HEK293 (cell line): Measurements from ENCODE around the gene VCPKMT.

Experiments used
- CTCF ChIA-PET: fragments of 350-600 bp; formaldehyde crosslinking; extraction: SDS; loops from one replicate; lab custom pipeline; 2021; ENCODE audit warnings: antibody characterized with exemption; lab: Yijun Ruan, JAX
- POLR2A ChIA-PET: fragments of 300-600 bp; formaldehyde crosslinking; extraction: SDS; loops from one replicate; lab custom pipeline; 2020; ENCODE audit warnings: antibody characterized with exemption, inconsistent platforms; lab: Yijun Ruan, JAX
- H3K27ac ChIP-seq: fragments of 200-500 bp; sonication (Bioruptor generic); 2 replicates; pipeline ENCODE4 v1.5.1; 2014; ENCODE audit warnings: low read depth, low read length, control low read depth, inconsistent platforms; ENCODE audit errors: extremely low read depth
- H3K36me3 ChIP-seq, 2 experiments: fragments of 200-500 bp in 1 of 2; sonication (Bioruptor generic) in 1 of 2; 1 replicate in 1 of 2; 2 replicates in 1 of 2; pipeline ENCODE4 v1.5.1; 2014 to 2017; ENCODE audit warnings: inconsistent platforms in 2 of 2, low read length in 2 of 2; ENCODE audit not compliant: control insufficient read depth in 2 of 2, insufficient read depth in 1 of 2
- H3K4me1 ChIP-seq: fragments of 200-500 bp; sonication (Bioruptor generic); 2 replicates; pipeline ENCODE4 v1.5.1; 2014; ENCODE audit warnings: mild to moderate bottlenecking, low read length, inconsistent platforms; ENCODE audit not compliant: control insufficient read depth, insufficient read depth
- H3K4me3 ChIP-seq: 2 replicates; pipeline ENCODE4 v1.5.1; 2011; ENCODE audit warnings: low read depth, mild to moderate bottlenecking, control low read depth, low read length, moderate library complexity
- H3K9me3 ChIP-seq: fragments of 200-500 bp; sonication (Bioruptor generic); 2 replicates; pipeline ENCODE4 v1.5.1; 2014; ENCODE audit warnings: low read depth, low read length, inconsistent platforms; ENCODE audit not compliant: control insufficient read depth, insufficient read depth
- FEZF1 ChIP-seq: fragments of 450-650 bp; formaldehyde crosslinking; IDR thresholded peaks from 2 replicates; pipeline ENCODE4 v1.5.1; 2016; ENCODE audit warnings: missing biosample characterization, missing genetic modification characterization
- GLIS2 ChIP-seq: fragments of 450-650 bp; formaldehyde crosslinking; IDR thresholded peaks from 2 replicates; pipeline ENCODE4 v1.5.1; 2016; ENCODE audit warnings: missing biosample characterization, missing genetic modification characterization
- HOXC10 ChIP-seq: sonication (generic); formaldehyde crosslinking; IDR thresholded peaks from 2 replicates; pipeline ENCODE4 v1.8.1; 2023; ENCODE audit warnings: mild to moderate bottlenecking, missing genetic modification reagents
- KLF8 ChIP-seq: fragments of 450-650 bp; formaldehyde crosslinking; IDR thresholded peaks from 2 replicates; pipeline ENCODE4 v1.5.1; 2016; ENCODE audit warnings: missing biosample characterization, missing genetic modification characterization
- MZF1 ChIP-seq: fragments of 450-650 bp; formaldehyde crosslinking; IDR thresholded peaks from 2 replicates; pipeline ENCODE4 v1.5.1; 2017; ENCODE audit warnings: missing biosample characterization, missing genetic modification characterization, borderline replicate concordance
- SETDB1 ChIP-seq: IDR thresholded peaks from one replicate; pipeline ENCODE4 v1.6.1; 2017; ENCODE audit warnings: mild to moderate bottlenecking, low read length, moderate library complexity, mixed read lengths; ENCODE audit not compliant: insufficient read length
- SP2 ChIP-seq: fragments of 450-650 bp; formaldehyde crosslinking; IDR thresholded peaks from 2 replicates; pipeline ENCODE4 v1.5.1; 2016; ENCODE audit warnings: missing biosample characterization, missing genetic modification characterization
- ZBTB44 ChIP-seq: fragments of 450-650 bp; IDR thresholded peaks from 2 replicates; pipeline ENCODE4 v1.5.1; 2018; ENCODE audit warnings: missing biosample characterization, mild to moderate bottlenecking, missing genetic modification characterization
- ZFHX2 ChIP-seq: fragments of 450-650 bp; formaldehyde crosslinking; conservative IDR thresholded peaks from 2 replicates; pipeline ENCODE4 v1.5.1; 2016; ENCODE audit warnings: missing biosample characterization, missing genetic modification characterization
- ZFP3 ChIP-seq: fragments of 450-650 bp; formaldehyde crosslinking; IDR thresholded peaks from 2 replicates; pipeline ENCODE4 v1.5.1; 2016; ENCODE audit warnings: low read depth, missing biosample characterization, missing genetic modification characterization
- ZNF140 ChIP-seq: fragments of 450-650 bp; formaldehyde crosslinking; IDR thresholded peaks from 2 replicates; pipeline ENCODE4 v1.5.1; 2016; ENCODE audit warnings: missing biosample characterization, missing genetic modification characterization
- ZNF248 ChIP-seq: fragments of 450-650 bp; formaldehyde crosslinking; IDR thresholded peaks from 2 replicates; pipeline ENCODE4 v1.5.1; 2017; ENCODE audit warnings: missing biosample characterization, missing genetic modification characterization
- ZNF274 ChIP-seq, 2 experiments: fragments of 200-500 bp in 1 of 2; fragments of 450-650 bp in 1 of 2; sonication (Bioruptor generic) in 1 of 2; formaldehyde crosslinking in 1 of 2; IDR thresholded peaks; 2 replicates each; pipeline versions ENCODE4 v1.5.1 to v1.6.1; 2014 to 2016; ENCODE audit warnings: borderline replicate concordance in 1 of 2, inconsistent platforms in 1 of 2, low read length in 1 of 2, missing biosample characterization in 1 of 2, missing genetic modification characterization in 1 of 2
- ZNF335 ChIP-seq: fragments of 450-650 bp; formaldehyde crosslinking; conservative IDR thresholded peaks from 2 replicates; pipeline ENCODE4 v1.5.1; 2016; ENCODE audit warnings: missing biosample characterization, missing genetic modification characterization
- ZNF404 ChIP-seq: fragments of 450-650 bp; formaldehyde crosslinking; IDR thresholded peaks from 2 replicates; pipeline ENCODE4 v1.5.1; 2017; ENCODE audit warnings: missing biosample characterization, missing genetic modification characterization
- ZNF416 ChIP-seq: fragments of 450-650 bp; formaldehyde crosslinking; IDR thresholded peaks from 2 replicates; pipeline ENCODE4 v1.5.1; 2016; ENCODE audit warnings: missing biosample characterization, missing genetic modification characterization
- ZNF488 ChIP-seq: fragments of 450-650 bp; formaldehyde crosslinking; IDR thresholded peaks from 2 replicates; pipeline ENCODE4 v1.5.1; 2016; ENCODE audit warnings: missing biosample characterization, missing genetic modification characterization
- ZNF521 ChIP-seq: fragments of 450-650 bp; formaldehyde crosslinking; IDR thresholded peaks from 2 replicates; pipeline ENCODE4 v1.5.1; 2017; ENCODE audit warnings: missing biosample characterization, mild to moderate bottlenecking, missing genetic modification characterization
- ZNF548 ChIP-seq: fragments of 450-650 bp; formaldehyde crosslinking; IDR thresholded peaks from 2 replicates; pipeline ENCODE4 v1.5.1; 2016; ENCODE audit warnings: missing biosample characterization, missing genetic modification characterization
- ZNF561 ChIP-seq: fragments of 450-650 bp; IDR thresholded peaks from 2 replicates; pipeline ENCODE4 v1.5.1; 2018; ENCODE audit warnings: missing biosample characterization, missing genetic modification characterization, borderline replicate concordance
- ZNF585B ChIP-seq: fragments of 450-650 bp; formaldehyde crosslinking; IDR thresholded peaks from 2 replicates; pipeline ENCODE4 v1.5.1; 2016; ENCODE audit warnings: missing biosample characterization, missing genetic modification characterization
- ZNF623 ChIP-seq: fragments of 450-650 bp; formaldehyde crosslinking; IDR thresholded peaks from 2 replicates; pipeline ENCODE4 v1.5.1; 2016; ENCODE audit warnings: missing biosample characterization, missing genetic modification characterization
- ZNF660 ChIP-seq: fragments of 450-650 bp; IDR thresholded peaks from 2 replicates; pipeline ENCODE4 v1.5.1; 2018; ENCODE audit warnings: missing biosample characterization, mild to moderate bottlenecking, missing genetic modification characterization
- ZNF701 ChIP-seq: fragments of 450-650 bp; formaldehyde crosslinking; IDR thresholded peaks from 2 replicates; pipeline ENCODE4 v1.5.1; 2016; ENCODE audit warnings: missing biosample characterization, missing genetic modification characterization
- ZNF830 ChIP-seq: fragments of 450-650 bp; IDR thresholded peaks from 2 replicates; pipeline ENCODE4 v1.5.0; 2018; ENCODE audit warnings: missing biosample characterization, missing genetic modification characterization, low read depth, mild to moderate bottlenecking, moderate library complexity
- ZSCAN18 ChIP-seq: fragments of 450-650 bp; formaldehyde crosslinking; IDR thresholded peaks from 2 replicates; pipeline ENCODE4 v1.5.1; 2016; ENCODE audit warnings: missing biosample characterization, missing genetic modification characterization
- TF ChIP-seq, protein P1 (sequence below): fragments of 450-650 bp; formaldehyde crosslinking; IDR thresholded peaks from 2 replicates; pipeline ENCODE4 v1.5.1; 2016; ENCODE audit warnings: missing biosample characterization, missing genetic modification characterization, borderline replicate concordance
- TF ChIP-seq, protein P2 (sequence below): IDR thresholded peaks from 2 replicates; pipeline ENCODE4 v1.6.1; 2011; ENCODE audit warnings: mild to moderate bottlenecking, low read depth, low read length, borderline replicate concordance

Gene VCPKMT

DNA sequence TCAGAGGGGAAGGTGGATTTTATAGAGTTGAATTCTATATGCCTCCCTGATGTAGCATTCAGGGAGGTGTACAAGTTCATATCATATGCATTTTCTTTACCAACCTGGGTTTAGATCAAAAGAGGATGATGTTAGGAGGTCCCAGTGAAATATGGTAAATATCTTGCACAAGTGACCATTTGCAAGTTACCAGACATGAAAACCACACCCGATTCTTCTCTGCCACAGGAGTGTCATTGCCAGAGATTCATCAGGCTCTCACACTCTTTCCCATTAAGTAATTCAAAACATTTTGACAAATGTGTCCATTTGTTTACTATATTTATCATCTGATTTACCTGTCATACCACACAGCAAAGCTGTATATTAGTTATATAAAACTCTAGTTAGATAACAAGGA, 44.0 kb downstream of the VCPKMT start:
- POLR2A ChIA-PET = no interaction called here
- H3K36me3 ChIP-seq = no peaks in the 10 kb centered on the region
- TF ChIP-seq ZNF585B (tag by site-specific recombination) = no peak
- no peak for TF ChIP-seq MZF1 (tag by site-specific recombination)
- no peak for TF ChIP-seq ZFP3 (tag by site-specific recombination)
- no peak for TF ChIP-seq FEZF1 (tag by site-specific recombination)
- no peak for TF ChIP-seq ZNF623 (tag by site-specific recombination)
- no peak for TF ChIP-seq HOXC10
- TF ChIP-seq GLIS2 (tag by site-specific recombination) = no peak
- TF ChIP-seq ZNF335 (tag by site-specific recombination) = no peak
- TF ChIP-seq, protein P1, sequence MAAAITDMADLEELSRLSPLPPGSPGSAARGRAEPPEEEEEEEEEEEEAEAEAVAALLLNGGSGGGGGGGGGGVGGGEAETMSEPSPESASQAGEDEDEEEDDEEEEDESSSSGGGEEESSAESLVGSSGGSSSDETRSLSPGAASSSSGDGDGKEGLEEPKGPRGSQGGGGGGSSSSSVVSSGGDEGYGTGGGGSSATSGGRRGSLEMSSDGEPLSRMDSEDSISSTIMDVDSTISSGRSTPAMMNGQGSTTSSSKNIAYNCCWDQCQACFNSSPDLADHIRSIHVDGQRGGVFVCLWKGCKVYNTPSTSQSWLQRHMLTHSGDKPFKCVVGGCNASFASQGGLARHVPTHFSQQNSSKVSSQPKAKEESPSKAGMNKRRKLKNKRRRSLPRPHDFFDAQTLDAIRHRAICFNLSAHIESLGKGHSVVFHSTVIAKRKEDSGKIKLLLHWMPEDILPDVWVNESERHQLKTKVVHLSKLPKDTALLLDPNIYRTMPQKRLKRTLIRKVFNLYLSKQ = no peak
- TF ChIP-seq SETDB1 = no peak
- TF ChIP-seq ZNF561 = no peak
- TF ChIP-seq, protein P2, sequence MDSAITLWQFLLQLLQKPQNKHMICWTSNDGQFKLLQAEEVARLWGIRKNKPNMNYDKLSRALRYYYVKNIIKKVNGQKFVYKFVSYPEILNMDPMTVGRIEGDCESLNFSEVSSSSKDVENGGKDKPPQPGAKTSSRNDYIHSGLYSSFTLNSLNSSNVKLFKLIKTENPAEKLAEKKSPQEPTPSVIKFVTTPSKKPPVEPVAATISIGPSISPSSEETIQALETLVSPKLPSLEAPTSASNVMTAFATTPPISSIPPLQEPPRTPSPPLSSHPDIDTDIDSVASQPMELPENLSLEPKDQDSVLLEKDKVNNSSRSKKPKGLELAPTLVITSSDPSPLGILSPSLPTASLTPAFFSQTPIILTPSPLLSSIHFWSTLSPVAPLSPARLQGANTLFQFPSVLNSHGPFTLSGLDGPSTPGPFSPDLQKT = no peak
- no peak for TF ChIP-seq ZNF660 (tag by site-specific recombination)
- no peak for TF ChIP-seq ZFHX2 (tag by site-specific recombination)
- TF ChIP-seq ZNF548 (tag by site-specific recombination) = no peak
- no peak for TF ChIP-seq ZBTB44 (tag by site-specific recombination)
- no peak for TF ChIP-seq ZNF488 (tag by site-specific recombination)
- no peaks in the 10 kb centered on the region for H3K9me3 ChIP-seq
- H3K27ac ChIP-seq = no peak overlapping the region
- no peak overlapping the region for H3K4me3 ChIP-seq
- CTCF ChIA-PET = interaction anchor here (0.7 kb wide), 1 partner anchor 150 kb away, joined by 4 read pairs; no protein-coding TSS in a partner anchor
- H3K4me1 ChIP-seq = no peaks in the 10 kb centered on the region

GRCh38 chr14:50070840-50071548, 45.4 kb downstream of the VCPKMT start:
- no peaks in the 10 kb centered on the region for H3K4me1 ChIP-seq
- H3K4me3 ChIP-seq = no peak overlapping the region
- H3K9me3 ChIP-seq = no peaks in the 10 kb centered on the region
- no peaks in the 10 kb centered on the region for H3K36me3 ChIP-seq
- ChIA-PET POLR2A (interaction anchor here (1.1 kb wide), 1 partner anchor 8 kb away, joined by 3 read pairs; no protein-coding TSS in a partner anchor), CTCF (interaction anchor here (0.5 to 0.6 kb wide), 2 partner anchors 9 to 169 kb away, joined by 3 to 4 read pairs; no protein-coding TSS in a partner anchor)
- no peak overlapping the region for H3K27ac ChIP-seq
- TF ChIP-seq ZNF701 (no peak), ZNF660 (tag by site-specific recombination) (no peak), ZNF404 (tag by site-specific recombination) (no peak), ZNF274 (IDR thresholded peaks at IDR 0.05; ENCODE audit: low read length) (no peak), ZNF274 (tag by site-specific recombination; IDR thresholded peaks at IDR 0.05; ENCODE audit: borderline replicate concordance) (no peak), KLF8 (tag by site-specific recombination) (no peak), ZNF248 (tag by site-specific recombination) (no peak), ZNF830 (no peak), ZNF416 (tag by site-specific recombination) (no peak), ZNF521 (tag by site-specific recombination) (no peak), ZSCAN18 (tag by site-specific recombination) (no peak), ZNF140 (tag by site-specific recombination) (no peak), SP2 (tag by site-specific recombination) (no peak)
